Liver (tissue), 3 donors: Measurements from ENCODE around the gene PELO.
A peak's percentile ranks its signal among the peaks of the same experiment; 100 is the strongest.

Experiments used
- ATF3 ChIP-seq: IDR thresholded peaks from 2 replicates; pipeline ENCODE4 v1.6.1; 2016; ENCODE audit warnings: antibody characterized with exemption
- GABPA ChIP-seq, 2 donors: IDR thresholded peaks in 1 of 2; conservative IDR thresholded peaks in 1 of 2; 2 replicates each; pipeline ENCODE4 v1.6.1; 2016; ENCODE audit warnings: antibody characterized with exemption in 2 of 2, mild to moderate bottlenecking in 1 of 2, moderate library complexity in 1 of 2
- RXRA ChIP-seq, 2 donors: IDR thresholded peaks; 2 replicates each; pipeline ENCODE4 v1.6.1; 2017 to 2018; ENCODE audit warnings: antibody characterized with exemption in 2 of 2, mild to moderate bottlenecking in 1 of 2
- TAF1 ChIP-seq: conservative IDR thresholded peaks from 2 replicates; pipeline ENCODE4 v1.6.1; 2016; ENCODE audit warnings: antibody characterized with exemption, mild to moderate bottlenecking
- TF ChIP-seq, protein P1 (sequence below): fragments of 150-350 bp; IDR thresholded peaks from 2 replicates; pipeline ENCODE4 v1.5.1; 2017; ENCODE audit warnings: improper control_type of control experiment, low read depth, low read length; ENCODE audit not compliant: missing input control
- TF ChIP-seq, protein P2 (sequence below): IDR thresholded peaks from 2 replicates; pipeline ENCODE4 v1.6.1; 2016; ENCODE audit warnings: antibody characterized with exemption
- TF ChIP-seq, protein P3 (sequence below): IDR thresholded peaks from 2 replicates; pipeline ENCODE4 v1.6.1; 2016; ENCODE audit warnings: antibody characterized with exemption
- donor health status: healthy.
- donor health status: healthy.

DNA sequence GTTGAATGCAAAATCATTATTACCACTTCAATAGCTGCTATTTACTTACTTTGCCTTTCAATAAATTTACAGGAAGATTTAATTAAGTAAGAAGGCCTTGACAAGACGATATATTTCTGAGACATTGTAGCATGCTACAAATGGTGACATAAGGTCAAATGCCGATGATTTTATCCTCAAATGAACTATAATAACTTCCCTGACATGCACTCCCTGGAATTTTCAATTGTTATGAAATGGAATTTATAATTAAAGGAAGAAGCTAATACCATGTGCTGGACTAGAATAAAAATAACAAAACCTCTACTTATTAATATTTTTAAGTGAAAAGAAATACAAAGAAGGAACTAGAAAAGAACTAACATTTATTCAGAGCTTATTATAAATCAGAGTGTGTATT is 30.2 kb upstream of the PELO start:
- TF ChIP-seq GABPA (IDR thresholded peaks at IDR 0.05 in 1 of 2, conservative IDR thresholded peaks at IDR 0.05 in 1 of 2) = no peak
- no peak for TF ChIP-seq TAF1
- peak in 1 of 2 donors; percentile 28 for TF ChIP-seq RXRA (IDR thresholded peaks at IDR 0.05)
- TF ChIP-seq, protein P1, sequence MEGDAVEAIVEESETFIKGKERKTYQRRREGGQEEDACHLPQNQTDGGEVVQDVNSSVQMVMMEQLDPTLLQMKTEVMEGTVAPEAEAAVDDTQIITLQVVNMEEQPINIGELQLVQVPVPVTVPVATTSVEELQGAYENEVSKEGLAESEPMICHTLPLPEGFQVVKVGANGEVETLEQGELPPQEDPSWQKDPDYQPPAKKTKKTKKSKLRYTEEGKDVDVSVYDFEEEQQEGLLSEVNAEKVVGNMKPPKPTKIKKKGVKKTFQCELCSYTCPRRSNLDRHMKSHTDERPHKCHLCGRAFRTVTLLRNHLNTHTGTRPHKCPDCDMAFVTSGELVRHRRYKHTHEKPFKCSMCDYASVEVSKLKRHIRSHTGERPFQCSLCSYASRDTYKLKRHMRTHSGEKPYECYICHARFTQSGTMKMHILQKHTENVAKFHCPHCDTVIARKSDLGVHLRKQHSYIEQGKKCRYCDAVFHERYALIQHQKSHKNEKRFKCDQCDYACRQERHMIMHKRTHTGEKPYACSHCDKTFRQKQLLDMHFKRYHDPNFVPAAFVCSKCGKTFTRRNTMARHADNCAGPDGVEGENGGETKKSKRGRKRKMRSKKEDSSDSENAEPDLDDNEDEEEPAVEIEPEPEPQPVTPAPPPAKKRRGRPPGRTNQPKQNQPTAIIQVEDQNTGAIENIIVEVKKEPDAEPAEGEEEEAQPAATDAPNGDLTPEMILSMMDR = no peak
- TF ChIP-seq ATF3 = no peak
- TF ChIP-seq, protein P2, sequence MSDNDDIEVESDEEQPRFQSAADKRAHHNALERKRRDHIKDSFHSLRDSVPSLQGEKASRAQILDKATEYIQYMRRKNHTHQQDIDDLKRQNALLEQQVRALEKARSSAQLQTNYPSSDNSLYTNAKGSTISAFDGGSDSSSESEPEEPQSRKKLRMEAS = no peak
- TF ChIP-seq, protein P3, sequence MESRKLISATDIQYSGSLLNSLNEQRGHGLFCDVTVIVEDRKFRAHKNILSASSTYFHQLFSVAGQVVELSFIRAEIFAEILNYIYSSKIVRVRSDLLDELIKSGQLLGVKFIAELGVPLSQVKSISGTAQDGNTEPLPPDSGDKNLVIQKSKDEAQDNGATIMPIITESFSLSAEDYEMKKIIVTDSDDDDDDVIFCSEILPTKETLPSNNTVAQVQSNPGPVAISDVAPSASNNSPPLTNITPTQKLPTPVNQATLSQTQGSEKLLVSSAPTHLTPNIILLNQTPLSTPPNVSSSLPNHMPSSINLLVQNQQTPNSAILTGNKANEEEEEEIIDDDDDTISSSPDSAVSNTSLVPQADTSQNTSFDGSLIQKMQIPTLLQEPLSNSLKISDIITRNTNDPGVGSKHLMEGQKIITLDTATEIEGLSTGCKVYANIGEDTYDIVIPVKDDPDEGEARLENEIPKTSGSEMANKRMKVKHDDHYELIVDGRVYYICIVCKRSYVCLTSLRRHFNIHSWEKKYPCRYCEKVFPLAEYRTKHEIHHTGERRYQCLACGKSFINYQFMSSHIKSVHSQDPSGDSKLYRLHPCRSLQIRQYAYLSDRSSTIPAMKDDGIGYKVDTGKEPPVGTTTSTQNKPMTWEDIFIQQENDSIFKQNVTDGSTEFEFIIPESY = no peak
